ENCODE results near the gene CTAGE1.
"Not testable (repeated sequence)": the region's sequence is repeated elsewhere in the genome, so short reads cannot be mapped to it uniquely, and the experiment has no call there.

Gene CTAGE1

DNA sequence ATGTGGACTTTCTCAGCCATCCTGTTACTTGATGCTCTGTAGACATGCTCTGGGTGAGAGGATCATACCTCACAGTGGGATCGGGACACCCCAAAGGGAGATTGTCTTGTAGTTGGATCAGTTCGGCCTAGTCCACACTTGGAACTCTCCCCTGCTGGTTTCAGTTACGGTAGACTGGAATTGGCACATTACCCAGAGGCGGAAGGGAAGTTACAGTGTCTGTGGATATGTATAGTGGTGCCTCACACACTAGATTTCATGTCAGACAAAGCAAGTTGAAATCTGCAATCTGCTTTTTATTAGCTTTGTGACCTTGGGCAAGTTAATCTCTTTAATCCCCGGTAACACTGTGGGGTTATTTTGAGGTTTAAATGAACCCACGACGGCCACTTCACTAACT is 16.2 kb upstream of the CTAGE1 start:
- no peak for FAIRE-seq

GRCh38 chr18:22432657-22433137 is 15.0 kb upstream of the CTAGE1 start:
- FAIRE-seq, result no peak

DNA sequence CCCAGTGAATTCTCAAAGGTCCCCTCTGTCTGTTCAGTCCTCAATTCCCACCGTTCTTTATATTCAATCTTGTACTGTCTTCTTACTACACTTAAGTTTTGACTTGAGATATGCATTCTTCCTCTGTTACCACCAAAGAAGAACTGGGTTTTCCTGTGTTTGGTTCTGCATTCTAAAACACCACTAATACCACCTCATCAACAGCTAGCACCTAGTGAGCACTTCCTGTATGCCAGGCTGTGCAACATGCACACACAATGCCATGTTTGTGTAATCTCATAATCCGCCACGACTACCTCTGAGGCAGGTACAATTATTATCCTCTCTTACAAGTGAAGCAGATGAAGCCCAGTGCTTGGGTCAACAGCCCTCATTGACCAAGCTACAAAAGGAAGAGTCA is 11.8 kb upstream of the CTAGE1 start:
- FAIRE-seq, result no peak

- no peak for FAIRE-seq
These were observed 11.0 kb upstream of the CTAGE1 start for GRCh38 chr18:22428672-22429071.

- no peak for FAIRE-seq
These were observed 10.3 kb upstream of the CTAGE1 start for GRCh38 chr18:22427822-22428549.

DNA sequence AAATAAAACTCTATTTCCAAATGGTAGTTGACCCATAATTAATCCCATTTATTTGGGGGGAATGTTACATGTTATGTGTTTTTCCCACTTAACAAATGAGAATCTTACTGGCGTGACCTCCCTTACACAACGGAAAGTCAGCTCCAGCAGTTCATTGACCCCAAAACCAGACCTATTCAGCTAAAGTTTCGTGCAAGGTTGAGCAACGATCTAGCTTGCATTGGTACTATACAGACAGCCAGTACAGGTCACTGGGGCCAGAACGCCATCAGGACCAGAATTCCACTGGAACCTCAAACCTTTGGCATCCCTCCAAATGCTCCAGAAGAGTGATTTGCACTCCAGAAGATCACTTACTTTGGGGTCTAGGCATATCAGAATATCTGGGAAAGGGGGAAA is 6.8 kb upstream of the CTAGE1 start:
- FAIRE-seq, result no peak

DNA sequence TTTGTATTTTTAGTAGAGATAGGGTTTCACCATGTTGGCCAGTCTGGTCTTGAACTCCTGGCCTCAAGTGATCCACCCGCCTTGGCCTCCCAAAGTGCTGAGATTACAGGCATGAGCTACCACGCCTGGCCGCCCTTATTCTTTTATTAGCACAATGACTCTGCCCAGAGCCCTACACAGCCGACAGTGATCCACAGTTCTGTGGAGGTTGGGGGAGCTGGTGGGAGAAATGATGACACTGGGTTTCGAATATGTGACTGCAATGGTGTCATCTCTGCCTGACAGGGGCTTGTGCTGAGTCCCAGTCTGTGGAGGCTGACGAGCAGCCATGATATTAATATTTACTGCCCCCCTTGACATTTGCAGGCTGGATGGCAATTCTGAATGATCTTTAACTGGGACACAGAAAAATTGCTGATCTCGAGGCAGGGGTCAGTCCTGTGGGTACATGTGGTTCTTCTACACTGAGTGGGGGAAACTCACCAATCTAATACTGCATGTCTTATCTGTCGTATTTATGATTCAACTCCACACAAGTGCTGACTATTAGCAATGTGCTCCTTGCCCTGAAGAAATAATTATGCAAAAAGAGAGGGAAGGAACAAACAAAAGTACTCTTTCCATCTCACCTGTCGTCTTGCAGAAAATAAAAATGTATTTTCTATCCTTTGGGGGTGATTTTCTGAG is 6.3 kb upstream of the CTAGE1 start:
- no peak for FAIRE-seq

DNA sequence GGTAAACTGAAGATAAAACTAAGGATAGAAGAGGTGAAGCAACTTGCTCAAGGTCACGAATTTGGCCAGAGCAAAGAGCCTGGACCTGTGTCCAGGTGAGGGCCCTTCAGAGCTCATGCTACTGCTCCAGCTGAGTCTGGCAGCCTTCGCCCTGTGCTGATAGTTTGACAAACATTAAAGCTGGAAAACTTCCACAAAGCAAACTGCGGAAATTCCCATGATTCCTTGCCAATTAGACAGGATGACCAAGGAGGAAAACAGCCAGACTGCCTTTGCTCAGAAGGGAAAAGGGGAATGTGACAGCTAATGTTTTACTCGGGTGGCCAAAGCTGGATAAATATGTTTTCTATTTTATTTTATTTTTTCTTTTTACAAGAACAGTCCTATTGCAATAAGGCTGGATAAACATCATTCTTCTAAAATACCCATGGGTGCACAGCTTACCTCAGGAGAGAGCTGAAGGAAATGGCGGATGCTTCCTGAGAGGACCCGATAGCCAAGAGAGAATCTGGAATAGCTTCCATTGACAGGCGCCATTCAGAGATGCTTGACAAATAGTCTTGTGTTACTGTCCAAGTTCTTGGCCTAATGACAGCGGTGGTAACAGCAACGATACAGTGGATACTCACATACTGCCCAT is 5.3 kb upstream of the CTAGE1 start:
- FAIRE-seq, result no peak

DNA sequence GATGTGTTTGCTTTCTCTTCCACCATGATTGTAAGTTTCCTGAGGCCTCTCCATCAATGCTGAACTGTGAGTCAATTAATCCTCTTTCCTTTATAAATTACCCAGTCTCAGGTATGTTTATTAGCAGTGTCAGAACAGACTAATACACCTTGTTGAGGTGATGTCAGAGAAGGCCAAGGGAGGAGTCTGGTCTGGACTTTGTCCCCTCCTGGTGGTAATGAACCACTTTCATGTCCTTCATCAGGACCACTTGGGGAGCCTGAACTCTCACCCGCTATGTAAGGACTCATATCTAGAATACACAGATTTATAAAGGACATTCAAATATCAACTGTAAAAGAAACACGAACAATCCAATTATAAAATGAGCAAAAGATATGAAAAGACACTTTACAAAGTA is 2.9 kb upstream of the CTAGE1 start:
- no peak for FAIRE-seq

- FAIRE-seq, result no peak
These were observed 5.4 kb downstream of the CTAGE1 start for GRCh38 chr18:22412176-22412911.

DNA sequence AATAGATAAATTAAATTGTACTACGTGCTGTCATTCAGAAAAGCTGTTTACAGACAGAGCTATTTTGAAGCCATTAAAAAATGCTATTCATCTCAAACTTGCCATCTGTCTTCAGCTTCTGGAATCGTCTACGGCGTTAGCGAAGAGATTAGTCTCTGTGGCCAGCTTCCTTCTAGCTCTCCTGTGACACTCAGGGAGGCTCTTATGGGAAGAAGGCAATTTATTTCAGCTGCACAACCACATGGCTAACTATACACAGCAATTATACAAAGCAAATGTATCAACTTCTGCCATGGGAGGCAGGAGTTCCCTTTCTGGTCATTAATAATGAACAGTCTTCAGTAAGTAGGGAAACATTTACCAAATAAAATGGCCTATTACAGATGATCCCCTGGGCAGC is 6.3 kb downstream of the CTAGE1 start:
- FAIRE-seq, result no peak

DNA sequence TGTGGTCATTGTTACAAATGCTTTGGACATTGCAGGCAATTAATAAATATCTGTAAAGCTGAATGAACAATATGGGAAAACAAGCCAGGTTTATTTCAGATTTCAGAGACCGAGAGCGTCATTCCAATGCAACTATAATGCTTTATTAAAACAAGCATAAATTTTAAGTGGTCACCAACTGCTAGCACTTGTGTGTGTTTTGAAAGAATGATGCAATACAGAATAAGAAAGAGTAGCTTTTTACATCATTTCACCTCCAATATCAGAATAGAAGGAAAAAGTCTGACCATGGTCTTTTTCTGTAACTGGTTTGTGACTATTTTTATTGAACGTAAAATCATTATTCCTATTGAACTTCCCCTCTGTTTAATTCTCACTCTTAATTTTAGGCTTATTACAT is 7.6 kb downstream of the CTAGE1 start:
- no peak for FAIRE-seq

DNA sequence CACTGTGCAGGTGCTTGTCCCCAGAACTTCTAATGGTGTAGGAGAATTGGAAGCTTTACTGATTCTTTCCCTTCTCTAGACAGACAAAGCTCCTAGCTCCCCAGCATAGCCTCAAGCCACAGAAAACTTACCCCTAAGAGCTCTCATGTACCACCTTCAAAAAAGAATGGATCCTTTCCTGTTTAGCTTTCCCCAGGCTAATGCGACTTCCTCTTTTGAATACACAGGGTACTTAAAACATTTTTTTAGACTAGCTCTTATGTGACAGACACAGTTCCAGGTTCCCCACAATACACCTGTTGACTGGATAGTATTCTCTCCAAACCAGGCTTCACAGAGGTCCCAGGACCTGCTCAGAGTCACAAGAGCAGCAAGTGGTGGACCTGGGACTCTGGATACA is 8.3 kb downstream of the CTAGE1 start:
- FAIRE-seq, result no peak

GRCh38 chr18:22408059-22408458 is 9.7 kb downstream of the CTAGE1 start:
- no peak for FAIRE-seq

- no peak for FAIRE-seq
These were observed 12.6 kb downstream of the CTAGE1 start for GRCh38 chr18:22405142-22405541.

GRCh38 chr18:22403950-22404349 is 13.8 kb downstream of the CTAGE1 start:
- no peak for FAIRE-seq

- no peak for FAIRE-seq
These were observed 17.8 kb downstream of the CTAGE1 start for GRCh38 chr18:22399949-22400348.

DNA sequence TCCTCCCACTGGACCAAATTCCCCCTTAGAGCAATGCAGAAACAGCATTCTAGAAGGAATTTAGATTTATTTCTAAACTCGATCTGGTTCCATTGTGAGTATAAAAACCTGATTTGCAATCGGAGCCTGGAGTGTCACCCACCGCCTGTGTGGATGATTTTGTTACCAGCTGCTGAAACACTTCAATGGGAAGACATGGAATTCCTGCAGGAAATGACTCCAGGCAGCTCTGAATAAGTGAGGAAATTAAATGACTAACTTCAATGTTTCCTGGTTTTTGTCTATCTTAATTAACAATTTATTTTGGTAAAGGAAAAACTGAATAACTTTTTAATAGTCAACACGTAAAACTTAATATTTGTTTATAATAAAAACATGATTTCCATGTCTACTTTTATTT is 19.3 kb downstream of the CTAGE1 start:
- FAIRE-seq, result no peak

- no peak for FAIRE-seq
These were observed 23.3 kb downstream of the CTAGE1 start for GRCh38 chr18:22394428-22394827.

DNA sequence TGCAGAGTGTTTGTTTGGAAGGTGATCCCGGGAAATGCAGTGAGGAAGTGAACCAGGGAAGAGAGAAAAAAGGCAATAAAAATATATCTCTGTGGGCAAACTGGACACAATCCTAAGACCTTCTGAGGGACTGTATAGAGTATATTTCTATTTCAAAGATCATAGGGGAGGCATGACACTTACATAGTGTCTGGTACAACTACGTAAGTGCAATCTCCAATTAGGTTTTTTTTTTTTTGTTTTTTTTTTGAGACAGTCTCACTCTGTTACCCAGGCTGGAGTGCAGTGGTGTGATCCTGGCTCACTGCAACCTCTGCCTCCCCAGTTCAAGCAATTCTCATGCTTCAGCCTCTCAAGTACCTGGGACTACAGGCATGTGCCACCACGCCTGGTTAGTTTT is 24.6 kb downstream of the CTAGE1 start:
- FAIRE-seq, result not testable (repeated sequence)

DNA sequence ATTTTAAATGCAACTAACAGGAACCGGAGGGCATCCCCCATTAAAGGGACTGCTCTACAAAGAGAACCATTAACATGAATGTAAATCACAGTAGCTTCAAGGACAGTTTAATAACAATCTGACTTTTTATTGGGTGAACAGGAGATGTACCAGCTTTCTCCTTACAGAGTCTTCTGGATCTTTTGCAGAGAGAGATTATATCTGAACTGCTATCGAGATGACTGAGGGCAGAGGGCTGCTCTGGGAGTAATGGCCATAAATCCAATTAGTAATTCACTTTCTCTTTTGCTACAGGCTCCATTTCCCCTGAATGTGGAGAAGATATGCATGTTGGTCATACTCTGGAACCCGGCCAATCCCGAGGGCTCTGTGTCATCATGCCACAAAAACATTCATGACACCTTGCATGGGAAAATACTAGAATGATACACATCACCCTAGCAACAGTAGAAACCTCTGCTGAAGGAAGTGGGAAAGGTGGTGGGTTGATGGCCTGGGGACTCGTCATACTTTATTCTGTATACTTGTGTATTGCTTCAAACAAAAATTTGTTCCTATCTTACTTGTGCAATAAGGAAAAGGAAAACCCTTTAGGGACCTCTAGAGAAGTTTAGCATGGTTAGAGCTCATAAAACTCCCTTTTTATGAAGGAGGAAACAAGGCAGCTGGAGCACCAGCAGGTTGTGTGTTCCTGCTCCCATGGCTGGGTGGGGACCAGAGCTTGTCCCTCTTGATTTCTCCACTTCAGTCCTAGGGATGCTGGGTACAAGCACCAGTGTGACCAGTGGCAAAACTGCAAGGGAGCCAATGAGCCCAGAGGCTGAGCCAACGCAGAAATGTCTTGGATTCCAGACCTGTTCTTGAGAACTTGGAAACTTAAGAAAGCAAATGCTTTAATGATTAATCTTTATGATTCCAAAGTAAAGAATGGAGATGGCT is 26.0 kb downstream of the CTAGE1 start:
- FAIRE-seq, result no peak

DNA sequence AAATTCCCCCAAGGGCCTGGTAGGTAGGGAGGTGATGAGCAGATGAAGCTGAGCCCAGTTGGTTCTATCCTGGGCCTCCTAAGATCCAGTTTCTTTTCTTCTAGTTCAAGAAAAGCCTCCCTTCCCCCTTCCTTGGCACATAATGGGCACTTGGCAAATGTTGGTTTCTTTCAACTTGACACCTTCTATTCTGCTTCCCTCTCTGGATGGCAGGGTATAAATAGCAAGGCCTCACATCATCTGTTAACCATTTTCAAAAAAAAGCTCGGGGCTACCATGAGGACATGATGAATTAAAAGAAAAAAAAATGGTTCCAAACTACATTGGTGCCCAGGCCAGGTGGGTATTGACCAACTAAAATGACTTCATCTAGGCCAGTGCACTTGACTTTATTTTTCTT is 29.9 kb downstream of the CTAGE1 start:
- FAIRE-seq, result no peak
